Esophagus squamous epithelium (tissue), 4 donors: ENCODE measurements around the gene ZNF532.

Experiments used
- POLR2A ChIP-seq, 4 donors: fragments of 450-650 bp; IDR thresholded peaks; one replicate each; pipeline ENCODE4 v1.6.1; 2017; ENCODE audit warnings: antibody characterized with exemption in 4 of 4, mild to moderate bottlenecking in 4 of 4, moderate library complexity in 3 of 4
- TF ChIP-seq, protein P1 (sequence below), 6 experiments: fragments of 450-650 bp in 4 of 6; fragments of 200-600 bp in 2 of 6; sonication (generic) in 2 of 6; IDR thresholded peaks; one replicate each; pipeline ENCODE4 v1.5.1; 2016 to 2019; ENCODE audit warnings: antibody characterized with exemption in 6 of 6, mild to moderate bottlenecking in 4 of 6, moderate library complexity in 4 of 6

- TF ChIP-seq, protein P1, sequence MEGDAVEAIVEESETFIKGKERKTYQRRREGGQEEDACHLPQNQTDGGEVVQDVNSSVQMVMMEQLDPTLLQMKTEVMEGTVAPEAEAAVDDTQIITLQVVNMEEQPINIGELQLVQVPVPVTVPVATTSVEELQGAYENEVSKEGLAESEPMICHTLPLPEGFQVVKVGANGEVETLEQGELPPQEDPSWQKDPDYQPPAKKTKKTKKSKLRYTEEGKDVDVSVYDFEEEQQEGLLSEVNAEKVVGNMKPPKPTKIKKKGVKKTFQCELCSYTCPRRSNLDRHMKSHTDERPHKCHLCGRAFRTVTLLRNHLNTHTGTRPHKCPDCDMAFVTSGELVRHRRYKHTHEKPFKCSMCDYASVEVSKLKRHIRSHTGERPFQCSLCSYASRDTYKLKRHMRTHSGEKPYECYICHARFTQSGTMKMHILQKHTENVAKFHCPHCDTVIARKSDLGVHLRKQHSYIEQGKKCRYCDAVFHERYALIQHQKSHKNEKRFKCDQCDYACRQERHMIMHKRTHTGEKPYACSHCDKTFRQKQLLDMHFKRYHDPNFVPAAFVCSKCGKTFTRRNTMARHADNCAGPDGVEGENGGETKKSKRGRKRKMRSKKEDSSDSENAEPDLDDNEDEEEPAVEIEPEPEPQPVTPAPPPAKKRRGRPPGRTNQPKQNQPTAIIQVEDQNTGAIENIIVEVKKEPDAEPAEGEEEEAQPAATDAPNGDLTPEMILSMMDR (IDR thresholded peaks at IDR 0.05): no peak
- TF ChIP-seq POLR2A (IDR thresholded peaks at IDR 0.05): no peak
Measured at GRCh38 chr18:58960508-58960907, 95.8 kb downstream of the ZNF532 start.
